ENCODE measurements around the gene LMF1.

LMF1 gene

GRCh38 chr16:1002399-1003166 lies 31.8 kb upstream of the LMF1 start:
- FAIRE-seq, result no peak

GRCh38 chr16:1001096-1001495 lies 30.3 kb upstream of the LMF1 start:
- FAIRE-seq, result no peak

- FAIRE-seq, result no peak
Measured at GRCh38 chr16:1000608-1001007, 29.8 kb upstream of the LMF1 start.

- FAIRE-seq, result no peak
Measured at GRCh38 chr16:999677-1000076, 28.9 kb upstream of the LMF1 start.

- no peak for FAIRE-seq
Measured at GRCh38 chr16:998615-999014, 27.8 kb upstream of the LMF1 start.

- FAIRE-seq, result no peak
Measured at GRCh38 chr16:998211-998610, 27.4 kb upstream of the LMF1 start.

GRCh38 chr16:997440-998051 lies 26.8 kb upstream of the LMF1 start:
- no peak for FAIRE-seq

GRCh38 chr16:996681-997080 lies 25.9 kb upstream of the LMF1 start:
- FAIRE-seq, result no peak

GRCh38 chr16:995783-996182 lies 25.0 kb upstream of the LMF1 start:
- no peak for FAIRE-seq

- FAIRE-seq, result no peak
Measured at GRCh38 chr16:995087-995486, 24.3 kb upstream of the LMF1 start.

- no peak for FAIRE-seq
Measured at GRCh38 chr16:993731-994130, 22.9 kb upstream of the LMF1 start.

- FAIRE-seq, result no peak
Measured at GRCh38 chr16:991773-992172, 21.0 kb upstream of the LMF1 start.

- no peak for FAIRE-seq
Measured at GRCh38 chr16:991345-991744, 20.6 kb upstream of the LMF1 start.

- FAIRE-seq, result no peak
Measured at GRCh38 chr16:990516-991291, 19.9 kb upstream of the LMF1 start.

GRCh38 chr16:989354-989814 lies 18.6 kb upstream of the LMF1 start:
- no peak for FAIRE-seq

- no peak for FAIRE-seq
Measured at GRCh38 chr16:988471-989353, 17.9 kb upstream of the LMF1 start.

- FAIRE-seq, result no peak
Measured at GRCh38 chr16:987906-988305, 17.1 kb upstream of the LMF1 start.

GRCh38 chr16:986925-987582 lies 16.3 kb upstream of the LMF1 start:
- no peak for FAIRE-seq

- no peak for FAIRE-seq
Measured at GRCh38 chr16:986411-986810, 15.6 kb upstream of the LMF1 start.

- no peak for FAIRE-seq
Measured at GRCh38 chr16:985646-986400, 15.0 kb upstream of the LMF1 start.
